ENCODE data around the gene AMBRA1. TPM values are rescaled to one million over a fixed set of nuclear protein-coding genes. Genes with fewer than 3 reads are reported as not detected.

Gene AMBRA1
- total RNA-seq, 6 donors from 2014 or later, result 22.9 to 55.7 (median 33.2) TPM

- Histone ChIP-seq H3K9me3 (no peaks in the 10 kb centered on the region), H3K4me1 (peaks cover 20 to 36% (median 30%) of the 10 kb centered on the region in 4 donors), H3K4me3 (peak within 1 kb of the TSS; percentile 79 to 99 (median 89)), H3K36me3 (peaks cover 0 to 20% (median 7%) of the 10 kb centered on the region in 4 donors), H3K27me3 (no peaks in the 10 kb centered on the region), H3K27ac (peak within 1 kb of the TSS; percentile 91 to 98 (median 98))
- WGBS, 2 donors, result 0 to 1% methylated on average over 40 to 56 of the region's 72 CpGs
- TF ChIP-seq POLR2AphosphoS5 (IDR thresholded peaks at IDR 0.05), result peak; percentile 46 to 80
- peak; percentile 76 to 89 (median 82) for TF ChIP-seq CTCF (IDR thresholded peaks at IDR 0.05)
- TF ChIP-seq EP300 (IDR thresholded peaks at IDR 0.05), result no peak
- TF ChIP-seq POLR2A (IDR thresholded peaks at IDR 0.05), result peak in 2 of 4 donors; percentile 60 to 73
- ATAC-seq (ENCODE audit: low FRiP score in 2 of 2) (peak; percentile 98 to 100), DNase-seq (peak; percentile 93 to 99)
These were observed 23.5 kb upstream of the AMBRA1 start, which contains the start of the genes ATG13 and HARBI1 for GRCh38 chr11:46617134-46617971. ATG13 (plus strand) TSS chr11:46617553; CDS start chr11:46644292, 26,739 bp downstream. HARBI1 (minus strand) TSS chr11:46617227; CDS start chr11:46616237, 990 bp downstream.

GRCh38 chr11:46616551-46617133 is 22.8 kb upstream of the AMBRA1 start:
- Histone ChIP-seq H3K9me3 (no peaks in the 10 kb centered on the region), H3K27ac (peak overlapping the region; percentile 91 to 98 (median 98)), H3K36me3 (peaks cover 0 to 15% (median 4%) of the 10 kb centered on the region in 4 donors), H3K4me3 (peak overlapping the region; percentile 79 to 99 (median 89)), H3K27me3 (no peaks in the 10 kb centered on the region), H3K4me1 (peaks cover 20 to 42% (median 32%) of the 10 kb centered on the region in 4 donors)
- TF ChIP-seq POLR2AphosphoS5 (IDR thresholded peaks at IDR 0.05) (no peak), POLR2A (IDR thresholded peaks at IDR 0.05) (peak in 2 of 4 donors; percentile 49 to 61), EP300 (IDR thresholded peaks at IDR 0.05) (no peak)
- DNase-seq (no peak), ATAC-seq (ENCODE audit: low FRiP score in 2 of 2) (no peak)
- 1 to 2% methylated on average over 13 to 15 of the region's 15 CpGs for WGBS, 2 donors

- Histone ChIP-seq H3K9me3 (no peaks in the 10 kb centered on the region), H3K4me3 (no peak overlapping the region), H3K27ac (no peak overlapping the region), H3K36me3 (peaks cover 0 to 6% (median 0%) of the 10 kb centered on the region in 4 donors), H3K4me1 (peaks cover 20 to 42% (median 32%) of the 10 kb centered on the region in 4 donors), H3K27me3 (no peaks in the 10 kb centered on the region)
- TF ChIP-seq POLR2A (IDR thresholded peaks at IDR 0.05) (no peak), CTCF (IDR thresholded peaks at IDR 0.05) (no peak), EP300 (IDR thresholded peaks at IDR 0.05) (no peak), POLR2AphosphoS5 (IDR thresholded peaks at IDR 0.05) (no peak)
- ATAC-seq (ENCODE audit: low FRiP score in 2 of 2) (no peak), DNase-seq (no peak)
- 95 to 98% methylated on average over 4 to 7 of the region's 7 CpGs for WGBS, 2 donors
These were observed 21.9 kb upstream of the AMBRA1 start for GRCh38 chr11:46615756-46616155.

GRCh38 chr11:46612326-46612725 is 18.5 kb upstream of the AMBRA1 start:
- Histone ChIP-seq H3K27ac (no peak overlapping the region), H3K36me3 (no peaks in the 10 kb centered on the region), H3K4me1 (peaks cover 3 to 24% (median 11%) of the 10 kb centered on the region in 4 donors), H3K4me3 (no peak overlapping the region), H3K9me3 (no peaks in the 10 kb centered on the region), H3K27me3 (no peaks in the 10 kb centered on the region)
- 92% methylated on average over 2 of the region's 2 CpGs for WGBS, 2 donors
- ATAC-seq (ENCODE audit: low FRiP score in 2 of 2) (no peak), DNase-seq (no peak)
- TF ChIP-seq CTCF (IDR thresholded peaks at IDR 0.05), result no peak
- no peak for TF ChIP-seq POLR2AphosphoS5 (IDR thresholded peaks at IDR 0.05)
- TF ChIP-seq POLR2A (IDR thresholded peaks at IDR 0.05), result no peak
- TF ChIP-seq EP300 (IDR thresholded peaks at IDR 0.05), result no peak

Data from upper lobe of left lung (tissue), 6 donors.